SJCRH30 (cell line): Measurements from ENCODE around the gene CETP. TPM values are rescaled to one million over a fixed set of nuclear protein-coding genes. Genes with fewer than 3 reads are reported as not detected.
"Not testable (repeated sequence)": the region's sequence is repeated elsewhere in the genome, so short reads cannot be mapped to it uniquely, and the experiment has no call there.

Experiments
- DNase-seq, 2 experiments: peaks; one replicate each; pipeline ENCODE4 v3.0.0-alpha.2; 2015 to 2020
- H3K27ac ChIP-seq: fragments of 250-450 bp; sonication (Bioruptor Pico); 2 replicates; pipeline ENCODE4 v1.5.1; 2020; ENCODE audit warnings: mild to moderate bottlenecking, moderate library complexity
- H3K27me3 ChIP-seq: fragments of 250-450 bp; sonication (Bioruptor Pico); 2 replicates; pipeline ENCODE4 v1.5.1; 2020; ENCODE audit warnings: mild to moderate bottlenecking, moderate library complexity
- H3K36me3 ChIP-seq: fragments of 250-450 bp; sonication (Bioruptor Pico); 2 replicates; pipeline ENCODE4 v1.5.1; 2020; ENCODE audit warnings: mild to moderate bottlenecking, moderate library complexity
- H3K4me1 ChIP-seq: fragments of 250-450 bp; sonication (Bioruptor Pico); 2 replicates; pipeline ENCODE4 v1.5.1; 2020; ENCODE audit warnings: mild to moderate bottlenecking, moderate library complexity
- H3K4me3 ChIP-seq: fragments of 250-450 bp; sonication (Bioruptor Pico); 2 replicates; pipeline ENCODE4 v1.5.1; 2020; ENCODE audit warnings: mild to moderate bottlenecking, moderate library complexity
- H3K9me3 ChIP-seq: fragments of 250-450 bp; sonication (Bioruptor Pico); replicated peaks from 2 replicates; pipeline ENCODE4 v1.5.1; 2020; ENCODE audit warnings: mild to moderate bottlenecking, moderate library complexity
- total RNA-seq: library from RNA; depleted of rRNA; stranded (reverse); fragments of >200 nt; shearing (Covaris generic); gene quantifications from 2 replicates; pipeline ENCODE4 v1.2.3, GENCODE V29; 2014

The CETP gene
- total RNA-seq, 1 experiment from 2014 or later = 0.14 TPM

DNA sequence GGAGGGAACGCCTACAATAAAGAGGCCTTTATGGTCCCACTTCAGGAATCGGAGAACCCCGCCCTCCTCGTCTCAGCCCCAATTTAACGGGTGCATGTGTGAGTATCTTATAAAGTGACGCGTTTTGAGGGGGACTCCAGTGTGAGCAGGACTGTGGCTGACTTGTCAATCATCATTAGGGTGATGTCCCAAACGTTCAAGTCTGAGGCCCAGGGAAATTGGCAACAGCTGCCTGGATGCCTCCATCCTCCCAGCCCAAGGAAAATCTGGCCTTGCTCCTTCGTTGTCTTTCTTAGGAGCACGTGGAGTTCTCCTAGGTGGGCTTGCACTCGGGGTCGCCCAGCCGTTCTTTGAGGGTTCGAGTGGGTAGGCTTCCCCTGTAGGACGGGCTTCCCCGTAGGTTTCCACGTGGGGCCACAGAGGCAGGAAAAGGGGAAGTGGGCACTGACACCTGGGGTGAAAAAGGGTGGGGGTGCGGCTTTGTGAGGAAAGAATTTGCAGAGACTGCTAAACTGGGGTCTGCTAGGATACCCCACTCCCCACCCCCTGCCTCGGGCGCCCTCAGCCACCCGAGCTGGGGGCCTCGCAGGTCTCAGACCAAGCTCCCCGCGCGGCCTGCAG is 30.4 kb upstream of the CETP start:
- peak overlapping the region; percentile 86 for H3K4me3 ChIP-seq
- H3K27ac ChIP-seq = peak overlapping the region; percentile 96
- H3K27me3 ChIP-seq = no peaks in the 10 kb centered on the region
- no peaks in the 10 kb centered on the region for H3K9me3 ChIP-seq
- H3K4me1 ChIP-seq = peaks cover 30% of the 10 kb centered on the region
- H3K36me3 ChIP-seq = peaks cover 22% of the 10 kb centered on the region
- DNase-seq = peak in 1 of 2 experiments; percentile 82

DNA sequence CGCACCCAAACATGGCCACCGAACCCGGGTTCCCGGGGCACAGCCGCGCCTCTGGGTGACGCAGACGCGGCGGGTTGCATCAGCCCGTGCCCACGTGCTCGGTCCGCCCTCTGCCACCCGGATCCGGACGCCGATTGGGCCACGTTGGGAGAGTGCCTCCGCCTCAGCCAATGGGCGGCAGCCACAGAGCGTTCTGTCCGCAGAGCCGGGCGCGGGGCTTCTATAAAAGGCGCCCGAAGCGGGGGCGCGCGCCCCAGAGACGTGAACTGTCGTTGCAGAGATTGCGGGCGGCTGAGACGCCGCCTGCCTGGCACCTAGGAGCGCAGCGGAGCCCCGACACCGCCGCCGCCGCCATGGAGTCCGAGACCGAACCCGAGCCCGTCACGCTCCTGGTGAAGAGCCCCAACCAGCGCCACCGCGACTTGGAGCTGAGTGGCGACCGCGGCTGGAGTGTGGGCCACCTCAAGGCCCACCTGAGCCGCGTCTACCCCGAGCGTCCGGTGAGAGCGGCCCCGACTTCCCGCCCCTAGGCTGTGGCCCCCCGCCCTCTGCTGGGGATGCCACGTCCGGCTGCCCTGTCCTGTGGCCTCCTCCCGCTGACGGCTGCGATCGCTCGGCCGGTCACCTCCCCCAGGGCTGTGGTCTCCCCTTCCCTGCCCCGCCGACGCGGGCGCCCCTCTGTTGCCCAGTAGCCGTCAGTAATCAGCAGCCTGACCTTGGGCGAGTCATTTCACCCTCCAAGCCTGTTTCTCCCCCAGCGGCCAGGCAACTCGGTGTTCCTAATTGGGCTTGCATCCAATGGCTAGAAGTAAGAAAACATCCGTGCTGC is 29.6 kb upstream of the CETP start, which contains the start of gene HERPUD1:
HERPUD1 (plus strand) TSS at position 251 of the 829 bp plus-strand sequence; CDS start at position 354, 103 bp downstream.
- H3K36me3 ChIP-seq = peaks cover 28% of the 10 kb centered on the region

DNA sequence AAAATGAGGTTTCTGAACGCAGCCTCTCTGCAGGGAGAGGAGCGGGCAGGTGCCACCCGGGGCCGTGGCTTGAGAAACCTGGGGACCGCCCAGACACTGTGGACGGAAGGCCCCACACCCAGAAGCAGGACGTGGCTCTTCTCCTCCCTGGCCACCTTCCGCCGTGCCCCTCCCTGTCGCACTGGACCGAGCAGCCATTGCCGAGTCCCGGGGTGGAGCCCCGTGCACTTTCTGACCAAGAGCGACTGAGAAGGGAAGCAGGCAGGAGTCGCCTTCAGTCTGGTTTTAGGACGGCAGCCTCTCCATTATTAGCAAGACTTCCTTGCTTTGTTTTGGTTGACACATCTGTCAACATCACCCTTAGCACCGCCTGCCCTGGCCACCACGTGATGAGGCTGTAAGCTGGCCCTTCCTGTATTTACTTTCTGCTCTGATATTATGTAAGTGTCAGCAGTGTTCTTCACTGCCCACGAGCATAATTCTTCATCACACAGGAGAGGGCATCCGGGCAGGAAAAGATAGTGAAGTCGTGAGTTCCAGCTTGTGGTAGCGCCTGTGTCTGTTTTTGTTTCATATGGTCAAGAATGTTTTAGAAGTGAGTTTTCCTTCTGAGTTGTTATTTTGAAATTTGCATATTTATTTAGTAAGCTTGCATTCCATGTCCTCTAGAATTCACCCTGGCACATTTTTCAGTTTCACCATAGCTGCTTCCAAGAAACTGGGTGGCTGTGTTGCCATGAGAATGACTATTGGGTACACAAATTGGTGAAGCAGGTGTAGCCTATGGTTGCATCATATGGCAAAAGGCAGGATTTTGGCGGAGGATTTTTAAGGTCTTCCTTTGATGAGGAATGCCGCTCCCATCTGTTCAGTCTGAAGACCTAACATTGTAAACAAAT is 28.8 kb upstream of the CETP start:
- H3K27ac ChIP-seq = peak overlapping the region; percentile 96
- peak overlapping the region; percentile 86 for H3K4me3 ChIP-seq
- peak; percentile 67 to 75 for DNase-seq
- H3K36me3 ChIP-seq = peaks cover 37% of the 10 kb centered on the region
- H3K9me3 ChIP-seq = no peaks in the 10 kb centered on the region
- H3K27me3 ChIP-seq = no peaks in the 10 kb centered on the region
- peaks cover 45% of the 10 kb centered on the region for H3K4me1 ChIP-seq

More for the DNA sequence above, 29.6 kb upstream of the CETP start, which contains the start of gene HERPUD1:
- peak; percentile 99 for DNase-seq
- peak within 1 kb of the TSS; percentile 96 for H3K27ac ChIP-seq
- H3K9me3 ChIP-seq = no peaks in the 10 kb centered on the region
- no peaks in the 10 kb centered on the region for H3K27me3 ChIP-seq
- H3K4me3 ChIP-seq = peak within 1 kb of the TSS; percentile 86
- H3K4me1 ChIP-seq = peaks cover 37% of the 10 kb centered on the region

DNA sequence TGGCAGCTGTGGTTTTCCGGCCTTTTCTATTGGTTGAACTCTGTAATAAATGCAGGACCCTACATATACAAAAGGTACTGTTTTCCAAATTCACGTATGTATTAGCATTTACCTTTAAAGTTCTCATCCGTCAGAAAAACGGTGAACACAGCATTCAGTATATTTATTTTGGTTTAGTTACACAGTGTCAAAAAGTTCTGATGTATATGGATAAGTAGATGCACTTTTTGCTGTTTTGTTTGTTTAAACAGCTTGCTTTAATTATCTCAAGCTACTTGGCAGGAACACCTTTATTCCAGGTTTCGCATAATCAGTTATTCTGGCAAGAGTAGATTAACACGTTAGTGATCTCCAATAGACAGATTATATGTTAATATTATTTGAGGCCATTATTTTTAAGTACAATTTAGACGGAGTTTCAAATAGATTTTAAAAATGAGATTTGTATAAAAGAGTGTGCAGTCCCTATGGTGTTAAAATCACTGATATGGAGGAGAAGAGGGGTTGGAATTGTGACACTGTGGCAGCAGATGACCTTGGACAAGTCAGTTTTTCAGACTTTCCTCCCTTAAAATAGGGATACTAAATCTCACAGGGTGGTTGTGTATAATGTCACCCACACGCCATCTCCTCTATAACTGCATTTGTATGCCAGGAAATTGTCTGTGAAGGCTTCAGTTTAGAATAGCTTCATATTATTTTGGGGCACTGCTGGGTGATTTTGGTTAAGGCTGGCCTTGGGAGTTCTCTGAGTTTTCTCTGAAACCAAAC is 27.7 kb upstream of the CETP start:
- Histone ChIP-seq H3K36me3 (peaks cover 47% of the 10 kb centered on the region), H3K4me1 (peaks cover 45% of the 10 kb centered on the region), H3K9me3 (no peaks in the 10 kb centered on the region), H3K4me3 (peak overlapping the region; percentile 86), H3K27ac (no peak overlapping the region), H3K27me3 (no peaks in the 10 kb centered on the region)
- no peak for DNase-seq

DNA sequence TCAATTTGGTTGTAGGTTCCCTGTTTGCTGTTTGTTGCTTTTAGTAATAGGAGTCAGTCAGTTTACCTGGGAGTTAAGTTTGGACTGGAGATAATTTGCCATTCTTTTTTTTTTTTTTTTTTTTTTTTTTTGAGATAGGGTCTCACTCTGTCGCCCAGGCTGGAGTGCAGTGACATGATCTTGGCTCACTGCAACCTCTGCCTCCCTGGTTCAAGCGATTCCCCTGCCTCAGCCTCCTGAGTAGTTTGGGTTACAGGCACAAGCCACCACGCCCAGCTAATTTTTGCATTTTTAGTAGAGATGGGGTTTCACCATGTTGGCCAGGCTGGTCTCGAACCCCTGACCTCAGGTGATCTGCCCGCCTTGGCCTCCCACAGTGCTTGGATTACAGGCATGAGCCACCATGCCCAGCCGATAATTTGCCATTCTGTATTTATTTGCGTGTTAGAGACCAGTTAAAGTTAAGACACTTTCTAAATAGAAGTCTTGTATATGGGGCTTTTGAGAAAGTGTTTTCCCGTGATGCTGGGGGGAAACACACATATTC is 27.1 kb upstream of the CETP start:
- H3K27ac ChIP-seq, DNase-seq, H3K27me3 ChIP-seq, H3K4me3 ChIP-seq, H3K9me3 ChIP-seq: not testable (repeated sequence)
- Histone ChIP-seq H3K36me3 (peaks cover 54% of the 10 kb centered on the region), H3K4me1 (peaks cover 45% of the 10 kb centered on the region)

DNA sequence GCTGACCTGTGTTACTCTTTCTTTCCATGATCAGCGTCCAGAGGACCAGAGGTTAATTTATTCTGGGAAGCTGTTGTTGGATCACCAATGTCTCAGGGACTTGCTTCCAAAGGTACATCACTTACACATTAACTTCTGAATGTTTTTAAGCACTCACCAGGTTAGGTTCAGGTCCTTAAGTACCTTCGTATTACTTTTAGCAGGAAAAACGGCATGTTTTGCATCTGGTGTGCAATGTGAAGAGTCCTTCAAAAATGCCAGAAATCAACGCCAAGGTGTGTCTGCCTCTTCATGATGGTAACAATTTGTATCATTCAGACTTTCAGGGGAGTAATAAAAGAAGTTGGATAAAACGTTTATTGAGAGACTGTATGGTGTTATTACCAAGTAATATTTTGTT is 26.5 kb upstream of the CETP start:
- Histone ChIP-seq H3K36me3 (peaks cover 59% of the 10 kb centered on the region), H3K27me3 (no peaks in the 10 kb centered on the region), H3K9me3 (no peaks in the 10 kb centered on the region), H3K4me1 (peaks cover 45% of the 10 kb centered on the region), H3K27ac (no peak overlapping the region), H3K4me3 (no peak overlapping the region)
- DNase-seq = no peak

DNA sequence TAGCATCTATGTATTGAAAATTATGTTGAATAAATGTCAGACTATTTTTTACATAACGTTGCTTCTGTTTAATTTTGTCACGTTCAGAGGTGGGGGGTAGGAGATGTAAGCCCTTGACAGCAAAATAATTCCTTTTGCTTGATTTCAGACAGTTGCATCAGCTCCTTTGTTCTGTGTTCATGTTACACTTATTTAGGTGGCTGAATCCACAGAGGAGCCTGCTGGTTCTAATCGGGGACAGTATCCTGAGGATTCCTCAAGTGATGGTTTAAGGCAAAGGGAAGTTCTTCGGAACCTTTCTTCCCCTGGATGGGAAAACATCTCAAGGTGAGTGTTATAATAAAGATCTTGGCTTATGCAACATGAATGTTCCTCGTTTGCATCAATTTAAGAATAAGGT is 25.3 kb upstream of the CETP start:
- peak overlapping the region; percentile 75 for H3K27ac ChIP-seq
- H3K27me3 ChIP-seq = no peaks in the 10 kb centered on the region
- H3K4me1 ChIP-seq = peaks cover 35% of the 10 kb centered on the region
- H3K4me3 ChIP-seq = peak overlapping the region; percentile 8; the same call in 1 of the 2 replicates
- peaks cover 72% of the 10 kb centered on the region for H3K36me3 ChIP-seq
- peak in 1 of 2 experiments; percentile 59 for DNase-seq
- H3K9me3 ChIP-seq = no peaks in the 10 kb centered on the region

DNA sequence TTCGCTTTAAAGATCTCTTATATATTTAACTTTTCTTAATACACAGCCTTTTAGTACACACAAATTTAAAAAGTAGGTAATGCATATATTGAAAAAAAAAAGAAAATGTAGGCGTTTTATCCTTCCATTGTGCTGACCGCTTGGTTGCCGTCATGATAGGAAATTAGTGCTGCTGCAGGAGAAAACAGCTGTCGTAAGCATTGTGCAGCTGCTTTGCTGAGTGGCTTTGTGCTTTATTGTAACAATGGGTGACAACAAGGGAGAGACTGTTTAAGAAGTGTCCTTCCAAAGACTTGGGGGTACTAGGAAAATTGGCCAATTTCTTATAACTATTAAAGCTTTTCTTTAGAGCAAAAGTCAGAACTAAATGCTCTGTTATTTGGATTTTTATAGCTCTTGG is 24.8 kb upstream of the CETP start:
- peaks cover 35% of the 10 kb centered on the region for H3K4me1 ChIP-seq
- H3K36me3 ChIP-seq = peaks cover 76% of the 10 kb centered on the region
- no peaks in the 10 kb centered on the region for H3K9me3 ChIP-seq
- H3K27ac ChIP-seq = peak overlapping the region; percentile 75
- no peaks in the 10 kb centered on the region for H3K27me3 ChIP-seq
- H3K4me3 ChIP-seq = peak overlapping the region; percentile 8; the same call in 1 of the 2 replicates
- DNase-seq = peak; percentile 60 to 77

DNA sequence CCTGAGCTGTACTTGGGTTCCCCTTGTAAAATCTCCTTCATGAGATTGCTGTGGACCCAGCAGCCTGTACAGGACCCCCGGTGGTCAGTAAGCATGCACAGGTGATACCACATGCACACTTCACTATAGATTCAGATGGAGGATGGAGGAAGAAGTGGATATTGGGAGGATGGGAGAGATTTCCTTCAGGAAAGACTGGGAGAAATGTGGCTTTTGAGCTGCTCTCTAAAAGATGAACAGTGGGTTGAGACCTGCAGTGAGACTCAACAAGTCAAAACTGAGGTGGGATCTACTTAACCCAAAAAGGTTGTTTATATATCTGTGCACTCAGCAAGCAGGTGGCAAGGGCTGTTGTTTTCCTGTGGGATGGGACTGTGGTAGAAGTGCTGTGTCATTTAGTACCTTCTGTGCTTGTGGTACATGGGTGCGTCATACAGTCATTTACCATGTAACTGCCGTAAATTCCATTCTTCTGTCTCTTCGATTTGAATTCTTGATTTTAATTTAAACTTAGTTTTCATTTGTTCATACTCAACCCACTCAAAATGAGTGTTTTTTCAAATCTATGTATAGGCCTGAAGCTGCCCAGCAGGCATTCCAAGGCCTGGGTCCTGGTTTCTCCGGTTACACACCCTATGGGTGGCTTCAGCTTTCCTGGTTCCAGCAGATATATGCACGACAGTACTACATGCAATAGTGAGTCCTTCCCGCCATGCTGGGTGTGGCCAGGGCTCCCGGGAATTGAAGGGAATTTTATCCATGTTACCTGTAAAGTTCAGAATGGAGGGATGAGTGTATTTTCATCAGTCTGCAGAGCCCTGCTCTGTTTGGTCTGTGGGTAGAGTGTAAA is 22.9 kb upstream of the CETP start:
- peaks cover 36% of the 10 kb centered on the region for H3K4me1 ChIP-seq
- no peak for DNase-seq
- H3K27ac ChIP-seq = no peak overlapping the region
- H3K9me3 ChIP-seq = no peaks in the 10 kb centered on the region
- H3K27me3 ChIP-seq = no peaks in the 10 kb centered on the region
- H3K4me3 ChIP-seq = no peak overlapping the region
- H3K36me3 ChIP-seq = peaks cover 92% of the 10 kb centered on the region

DNA sequence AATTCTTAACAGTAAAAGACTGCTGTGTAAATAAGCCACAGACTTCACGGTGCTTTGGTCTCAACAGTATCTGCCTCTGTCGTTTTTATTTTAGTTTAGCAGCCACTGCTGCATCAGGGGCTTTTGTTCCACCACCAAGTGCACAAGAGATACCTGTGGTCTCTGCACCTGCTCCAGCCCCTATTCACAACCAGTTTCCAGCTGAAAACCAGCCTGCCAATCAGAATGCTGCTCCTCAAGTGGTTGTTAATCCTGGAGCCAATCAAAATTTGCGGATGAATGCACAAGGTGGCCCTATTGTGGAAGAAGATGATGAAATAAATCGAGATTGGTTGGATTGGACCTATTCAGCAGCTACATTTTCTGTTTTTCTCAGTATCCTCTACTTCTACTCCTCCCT is 21.9 kb upstream of the CETP start:
- peaks cover 98% of the 10 kb centered on the region for H3K36me3 ChIP-seq
- no peak overlapping the region for H3K4me3 ChIP-seq
- H3K27ac ChIP-seq = no peak overlapping the region
- peaks cover 41% of the 10 kb centered on the region for H3K4me1 ChIP-seq
- no peak for DNase-seq
- H3K9me3 ChIP-seq = no peaks in the 10 kb centered on the region
- H3K27me3 ChIP-seq = no peaks in the 10 kb centered on the region

DNA sequence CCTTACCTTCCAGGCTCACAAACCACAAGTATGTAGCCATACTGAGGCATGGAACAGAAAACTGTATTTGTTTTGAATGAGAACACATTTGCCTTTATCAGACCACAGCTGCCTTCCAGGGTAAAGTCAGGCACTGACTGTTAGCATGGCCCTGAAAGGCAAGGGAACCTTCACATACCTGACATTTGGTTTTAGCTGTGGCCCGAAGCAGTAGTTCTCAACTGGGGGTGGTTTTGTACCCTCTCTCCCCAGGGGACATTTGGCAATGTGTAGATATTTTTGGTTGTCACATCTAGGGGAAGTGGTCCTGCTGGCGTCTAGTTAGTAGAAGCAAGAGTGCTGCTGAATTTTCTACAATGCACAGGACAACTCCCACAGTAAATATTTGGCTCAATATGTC is 20.7 kb upstream of the CETP start:
- no peak overlapping the region for H3K27ac ChIP-seq
- H3K4me3 ChIP-seq = no peak overlapping the region
- H3K4me1 ChIP-seq = peaks cover 47% of the 10 kb centered on the region
- no peak for DNase-seq
- H3K9me3 ChIP-seq = no peaks in the 10 kb centered on the region
- peaks cover 88% of the 10 kb centered on the region for H3K36me3 ChIP-seq
- H3K27me3 ChIP-seq = no peaks in the 10 kb centered on the region

DNA sequence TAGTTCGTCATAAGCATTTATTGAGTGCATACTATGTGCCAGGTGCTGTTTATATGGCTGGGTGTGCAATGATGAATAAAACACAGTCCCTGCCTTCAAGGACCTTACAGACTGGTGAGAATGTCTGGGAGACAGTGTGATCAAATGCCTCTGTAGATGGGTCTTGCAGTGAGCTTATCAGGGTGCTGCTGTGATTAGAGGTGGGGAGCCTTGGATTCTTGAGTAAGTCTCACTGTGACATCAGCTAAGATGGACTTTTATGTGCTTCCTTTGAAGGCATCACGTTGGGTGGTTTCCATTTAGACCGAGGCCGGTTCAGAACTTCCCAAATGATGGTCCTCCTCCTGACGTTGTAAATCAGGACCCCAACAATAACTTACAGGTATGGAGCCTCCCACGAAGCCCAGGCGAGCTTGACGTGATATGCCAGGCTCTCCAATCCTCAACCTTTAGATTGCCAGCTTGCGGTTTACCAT is 19.9 kb upstream of the CETP start:
- DNase-seq = no peak
- Histone ChIP-seq H3K27ac (no peak overlapping the region), H3K4me1 (peaks cover 39% of the 10 kb centered on the region), H3K27me3 (no peaks in the 10 kb centered on the region), H3K4me3 (no peak overlapping the region), H3K9me3 (no peaks in the 10 kb centered on the region), H3K36me3 (peaks cover 84% of the 10 kb centered on the region)
